SK-N-SH treated with all-trans-retinoic acid at 6 μM for 48 hours (cell line): ENCODE measurements around the gene SLC35D3.

Source experiments
- ARNTL ChIP-seq: fragments of 450-650 bp; formaldehyde crosslinking; IDR thresholded peaks from 2 replicates; pipeline ENCODE4 v1.5.0; 2020; ENCODE audit warnings: low read depth, mild to moderate bottlenecking, moderate library complexity, borderline replicate concordance
- ISL1 ChIP-seq: fragments of 250-450 bp; sonication (Bioruptor Pico); IDR thresholded peaks from 2 replicates; pipeline ENCODE4 v2.1.2; 2022; ENCODE audit warnings: mild to moderate bottlenecking, moderate library complexity
- SNAI2 ChIP-seq: fragments of 250-450 bp; sonication (Bioruptor Pico); IDR thresholded peaks from 2 replicates; pipeline ENCODE4 v1.5.0; 2020; ENCODE audit warnings: mild to moderate bottlenecking, moderate library complexity
- TCF4 ChIP-seq: fragments of 250-450 bp; sonication (Bioruptor Pico); IDR thresholded peaks from 2 replicates; pipeline ENCODE4 v1.8.0; 2021; ENCODE audit warnings: mild to moderate bottlenecking, moderate library complexity, borderline replicate concordance
- TOX ChIP-seq: fragments of 250-450 bp; sonication (Bioruptor Pico); IDR thresholded peaks from 2 replicates; pipeline ENCODE4 v1.8.0; 2021; ENCODE audit warnings: mild to moderate bottlenecking, moderate library complexity, borderline replicate concordance
- ZFP30 ChIP-seq: fragments of 450-650 bp; formaldehyde crosslinking; IDR thresholded peaks from 2 replicates; pipeline ENCODE4 v1.5.0; 2022; ENCODE audit warnings: mild to moderate bottlenecking, moderate library complexity
- TF ChIP-seq, protein P1 (sequence below): fragments of 250-450 bp; sonication (Bioruptor Pico); IDR thresholded peaks from 2 replicates; pipeline ENCODE4 v1.5.0; 2020; ENCODE audit warnings: mild to moderate bottlenecking, moderate library complexity
- TF ChIP-seq, protein P2 (sequence below): fragments of 250-450 bp; sonication (Bioruptor Pico); IDR thresholded peaks from 2 replicates; pipeline ENCODE4 v1.5.1; 2020; ENCODE audit warnings: low read depth, mild to moderate bottlenecking, moderate library complexity

DNA sequence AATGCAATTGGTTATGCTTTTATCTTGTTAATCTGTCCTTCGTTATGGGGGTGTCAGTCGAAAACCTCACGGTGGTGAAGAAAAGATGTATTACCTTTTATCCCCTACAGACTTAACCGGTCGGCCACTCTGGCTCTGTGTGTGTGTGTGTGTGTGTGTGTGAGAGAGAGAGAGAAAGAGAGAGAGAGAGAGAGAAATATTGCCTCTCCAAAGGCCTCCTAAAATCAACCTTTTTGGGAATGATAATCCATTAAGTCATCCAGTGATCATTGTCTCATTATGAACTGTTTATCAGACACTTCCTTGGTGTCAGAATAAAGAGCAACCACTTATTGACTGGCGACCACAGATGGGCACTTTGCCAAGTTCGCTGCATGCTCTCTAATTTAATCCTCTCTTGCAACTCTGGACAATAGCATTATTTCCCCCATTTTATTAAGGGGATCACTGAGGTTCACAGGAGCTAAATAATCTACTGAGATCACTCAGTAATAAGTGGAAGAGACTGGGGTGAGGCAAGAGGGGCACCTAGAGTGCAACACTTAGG lies 30.7 kb downstream of the SLC35D3 start:
- TF ChIP-seq ARNTL (CRISPR knock-in tag): no peak
- TF ChIP-seq TOX: no peak
- TF ChIP-seq ZFP30: no peak
- TF ChIP-seq TCF4: no peak
- TF ChIP-seq, protein P1, sequence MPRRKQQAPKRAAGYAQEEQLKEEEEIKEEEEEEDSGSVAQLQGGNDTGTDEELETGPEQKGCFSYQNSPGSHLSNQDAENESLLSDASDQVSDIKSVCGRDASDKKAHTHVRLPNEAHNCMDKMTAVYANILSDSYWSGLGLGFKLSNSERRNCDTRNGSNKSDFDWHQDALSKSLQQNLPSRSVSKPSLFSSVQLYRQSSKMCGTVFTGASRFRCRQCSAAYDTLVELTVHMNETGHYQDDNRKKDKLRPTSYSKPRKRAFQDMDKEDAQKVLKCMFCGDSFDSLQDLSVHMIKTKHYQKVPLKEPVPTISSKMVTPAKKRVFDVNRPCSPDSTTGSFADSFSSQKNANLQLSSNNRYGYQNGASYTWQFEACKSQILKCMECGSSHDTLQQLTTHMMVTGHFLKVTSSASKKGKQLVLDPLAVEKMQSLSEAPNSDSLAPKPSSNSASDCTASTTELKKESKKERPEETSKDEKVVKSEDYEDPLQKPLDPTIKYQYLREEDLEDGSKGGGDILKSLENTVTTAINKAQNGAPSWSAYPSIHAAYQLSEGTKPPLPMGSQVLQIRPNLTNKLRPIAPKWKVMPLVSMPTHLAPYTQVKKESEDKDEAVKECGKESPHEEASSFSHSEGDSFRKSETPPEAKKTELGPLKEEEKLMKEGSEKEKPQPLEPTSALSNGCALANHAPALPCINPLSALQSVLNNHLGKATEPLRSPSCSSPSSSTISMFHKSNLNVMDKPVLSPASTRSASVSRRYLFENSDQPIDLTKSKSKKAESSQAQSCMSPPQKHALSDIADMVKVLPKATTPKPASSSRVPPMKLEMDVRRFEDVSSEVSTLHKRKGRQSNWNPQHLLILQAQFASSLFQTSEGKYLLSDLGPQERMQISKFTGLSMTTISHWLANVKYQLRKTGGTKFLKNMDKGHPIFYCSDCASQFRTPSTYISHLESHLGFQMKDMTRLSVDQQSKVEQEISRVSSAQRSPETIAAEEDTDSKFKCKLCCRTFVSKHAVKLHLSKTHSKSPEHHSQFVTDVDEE (CRISPR knock-in tag): no peak
- TF ChIP-seq, protein P2, sequence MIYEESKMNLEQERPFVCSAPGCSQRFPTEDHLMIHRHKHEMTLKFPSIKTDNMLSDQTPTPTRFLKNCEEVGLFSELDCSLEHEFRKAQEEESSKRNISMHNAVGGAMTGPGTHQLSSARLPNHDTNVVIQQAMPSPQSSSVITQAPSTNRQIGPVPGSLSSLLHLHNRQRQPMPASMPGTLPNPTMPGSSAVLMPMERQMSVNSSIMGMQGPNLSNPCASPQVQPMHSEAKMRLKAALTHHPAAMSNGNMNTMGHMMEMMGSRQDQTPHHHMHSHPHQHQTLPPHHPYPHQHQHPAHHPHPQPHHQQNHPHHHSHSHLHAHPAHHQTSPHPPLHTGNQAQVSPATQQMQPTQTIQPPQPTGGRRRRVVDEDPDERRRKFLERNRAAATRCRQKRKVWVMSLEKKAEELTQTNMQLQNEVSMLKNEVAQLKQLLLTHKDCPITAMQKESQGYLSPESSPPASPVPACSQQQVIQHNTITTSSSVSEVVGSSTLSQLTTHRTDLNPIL (CRISPR knock-in tag): no peak
- TF ChIP-seq SNAI2 (CRISPR knock-in tag): no peak
- TF ChIP-seq ISL1 (CRISPR knock-in tag): no peak
